Stromal cell of bone marrow (primary cell): Measurements from ENCODE around the gene SPAG7.

ENCODE experiments used
- DNase-seq: peaks from one replicate; pipeline ENCODE4 v3.0.0-alpha.2; 2012; ENCODE audit warnings: low read depth

Gene SPAG7, protein sequence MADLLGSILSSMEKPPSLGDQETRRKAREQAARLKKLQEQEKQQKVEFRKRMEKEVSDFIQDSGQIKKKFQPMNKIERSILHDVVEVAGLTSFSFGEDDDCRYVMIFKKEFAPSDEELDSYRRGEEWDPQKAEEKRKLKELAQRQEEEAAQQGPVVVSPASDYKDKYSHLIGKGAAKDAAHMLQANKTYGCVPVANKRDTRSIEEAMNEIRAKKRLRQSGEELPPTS

DNA sequence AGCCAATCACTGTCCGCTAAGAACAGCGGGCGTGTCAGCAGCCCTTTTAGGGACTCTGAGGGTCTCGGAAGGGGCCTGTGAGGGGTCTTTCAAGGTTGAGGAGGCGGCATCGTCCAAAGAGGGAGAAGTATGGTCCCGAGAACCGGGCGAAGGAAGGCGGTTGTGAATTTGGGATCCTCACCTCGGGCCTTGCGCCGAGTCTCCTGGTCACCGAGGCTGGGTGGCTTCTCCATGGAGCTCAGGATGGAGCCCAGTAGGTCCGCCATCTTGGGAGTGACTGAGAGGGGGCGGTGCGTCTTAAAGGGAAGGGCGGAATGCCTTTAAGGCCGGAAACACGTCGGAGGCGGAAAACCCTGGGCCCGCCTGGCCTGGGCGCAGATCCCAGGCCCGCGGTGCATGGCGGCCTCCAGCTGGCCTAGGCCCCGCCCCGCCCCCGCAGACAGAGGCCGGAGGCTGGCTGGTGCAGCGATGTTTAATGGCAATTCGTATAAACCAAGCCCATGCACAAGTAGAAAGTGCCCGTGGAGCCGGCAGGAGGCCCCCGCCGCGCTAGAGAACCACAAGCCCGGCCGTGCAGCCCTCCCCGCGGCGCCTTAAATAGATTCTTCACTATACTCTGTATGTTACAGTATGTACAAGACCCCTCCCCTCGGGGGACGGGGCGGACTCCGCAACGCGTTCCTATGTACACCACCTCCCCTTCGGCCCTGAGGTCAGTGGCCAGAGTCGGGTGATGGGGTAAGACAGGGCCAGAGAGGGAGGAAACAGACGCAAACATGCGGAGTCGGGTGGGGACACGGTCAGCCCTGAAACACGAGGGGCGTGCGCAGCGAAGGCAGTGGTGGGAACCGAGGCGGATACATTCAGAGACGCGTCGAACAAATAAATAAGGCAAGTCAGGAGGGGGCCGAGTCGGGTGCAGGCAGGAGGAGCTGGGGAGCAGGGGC is at the start of gene SPAG7:
Gene SPAG7 (minus strand): TSS at position 279 of the 947 bp plus-strand sequence. CDS start 13 bp downstream, at position 266.
- peak; percentile 91 for DNase-seq

- no peak for DNase-seq
These were observed 46.7 kb upstream of the SPAG7 start for GRCh38 chr17:5014357-5014756.

- no peak for DNase-seq
These were observed 44.3 kb upstream of the SPAG7 start for GRCh38 chr17:5011928-5012327.

DNA sequence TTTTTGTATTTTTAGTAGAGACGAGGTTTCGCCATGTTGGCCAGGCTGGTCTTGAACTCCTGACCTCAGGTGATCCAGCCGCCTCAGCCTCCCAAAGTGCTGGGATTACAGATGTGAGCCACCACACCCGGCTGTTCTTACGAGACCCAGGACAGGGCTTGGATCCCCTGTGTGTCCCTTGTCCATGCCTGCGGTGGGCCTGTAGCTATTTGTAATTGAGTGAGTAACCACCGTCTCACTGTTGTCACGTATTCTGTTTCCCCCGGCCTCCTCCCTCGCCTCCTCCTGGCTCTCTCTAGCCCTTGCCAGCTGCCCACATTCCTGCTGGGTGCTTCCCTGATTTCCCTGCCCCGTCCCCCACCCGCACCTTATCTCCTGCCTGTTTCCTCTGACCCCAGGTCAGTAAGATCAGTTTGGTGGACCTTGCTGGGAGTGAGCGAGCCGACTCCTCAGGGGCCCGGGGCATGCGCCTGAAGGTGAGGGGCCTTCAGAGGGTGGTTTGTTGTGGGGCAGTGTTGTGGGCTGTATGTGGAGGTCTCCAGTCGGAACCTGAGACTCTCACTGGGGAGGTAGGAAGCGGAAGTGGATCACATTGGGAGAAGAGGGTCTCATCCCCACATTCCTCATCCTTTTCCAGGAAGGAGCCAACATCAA is 35.7 kb upstream of the SPAG7 start:
- DNase-seq = no peak

- DNase-seq = no peak
These were observed 34.6 kb upstream of the SPAG7 start for GRCh38 chr17:5002121-5002788.

GRCh38 chr17:5000237-5000639 is 32.6 kb upstream of the SPAG7 start:
- DNase-seq = no peak

GRCh38 chr17:4999430-5000093 is 31.9 kb upstream of the SPAG7 start:
- no peak for DNase-seq

GRCh38 chr17:4998732-4999429 is 31.3 kb upstream of the SPAG7 start:
- DNase-seq = no peak

DNA sequence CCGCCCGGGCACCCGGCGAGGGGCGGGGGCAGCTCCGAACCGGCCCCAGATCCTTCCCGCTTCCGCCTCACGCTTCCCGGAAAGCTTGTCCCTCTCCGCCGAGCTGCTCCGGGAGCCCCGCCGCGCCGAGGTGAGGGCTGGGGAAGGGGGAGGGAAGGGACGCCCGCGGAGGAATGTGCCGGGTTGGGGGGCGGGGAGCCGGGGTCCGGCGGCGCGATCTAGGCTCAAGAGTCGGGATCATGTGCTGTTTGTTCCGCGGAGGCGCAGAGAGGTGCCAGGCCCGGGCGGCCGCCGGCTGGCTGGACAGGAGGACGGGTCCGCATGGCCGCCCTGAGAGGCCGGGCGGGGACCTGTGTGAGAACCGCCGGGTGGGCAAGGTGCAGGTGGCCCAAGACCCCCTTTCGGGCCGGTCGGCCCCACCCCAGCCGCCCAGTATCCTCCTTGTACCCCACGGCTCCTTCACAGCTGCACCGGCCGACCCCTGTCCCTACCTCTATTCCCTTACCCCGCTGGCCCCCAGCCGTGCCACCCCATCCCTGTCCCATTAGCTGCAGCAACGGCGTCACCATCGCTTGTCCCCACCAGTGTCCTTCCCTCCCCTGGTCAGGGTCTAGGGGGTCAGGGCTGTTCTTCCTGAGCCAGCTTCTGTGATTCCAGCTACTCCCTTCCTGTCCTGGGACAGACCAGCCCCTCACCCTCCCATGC is 30.6 kb upstream of the SPAG7 start:
- no peak for DNase-seq

GRCh38 chr17:4997302-4998026 is 29.8 kb upstream of the SPAG7 start, which contains the start of the genes INCA1 and KIF1C:
TSS of gene INCA1 (minus strand) at chr17:4997522. CDS start at chr17:4994437, 3,085 bp downstream.
TSS of gene KIF1C (plus strand) at chr17:4997950. CDS start at chr17:5000247, 2,297 bp downstream.
- peak; percentile 73 for DNase-seq

GRCh38 chr17:4994081-4994595 is 26.5 kb upstream of the SPAG7 start:
- no peak for DNase-seq

DNA sequence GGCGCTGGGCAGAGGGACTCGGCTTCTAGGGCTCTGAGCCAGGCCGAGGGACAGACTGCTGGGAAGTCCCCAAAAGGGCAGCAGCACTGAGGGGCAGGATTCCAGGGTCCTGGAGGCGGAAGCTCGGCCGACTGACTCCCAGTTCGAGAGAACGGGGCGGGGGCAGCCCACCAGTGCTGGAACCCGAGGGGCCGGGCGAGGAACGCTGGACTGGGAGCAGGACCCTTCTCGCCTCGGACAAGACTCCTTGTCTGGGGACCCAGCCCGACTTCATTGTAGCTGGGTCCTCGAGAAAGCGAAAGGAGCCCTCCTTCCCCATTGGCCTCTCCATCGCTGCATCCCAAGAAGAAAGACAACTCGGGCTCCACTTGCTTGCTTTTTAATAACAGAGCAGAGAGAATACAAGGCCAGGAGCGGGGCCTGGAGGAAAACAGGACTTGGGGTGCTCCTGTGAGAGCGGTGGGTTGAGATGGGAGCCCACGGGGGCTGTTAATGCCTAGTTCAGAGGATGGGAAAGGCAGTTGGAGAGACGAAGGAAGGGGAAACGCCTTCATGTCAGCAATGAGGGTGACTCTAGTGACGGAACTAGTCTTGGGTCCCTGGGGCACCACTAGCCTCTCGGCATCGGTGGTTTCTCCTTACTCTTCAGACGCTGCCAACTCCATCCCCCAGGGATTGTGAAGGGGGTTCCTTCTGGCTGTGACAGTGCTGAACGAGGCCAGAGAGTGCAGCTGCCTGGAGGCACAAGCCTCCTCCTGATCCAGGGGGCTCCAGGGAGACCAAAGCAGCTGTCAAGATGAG is 20.4 kb upstream of the SPAG7 start:
- no peak for DNase-seq

GRCh38 chr17:4986951-4987766 is 19.5 kb upstream of the SPAG7 start, which contains the start of gene CAMTA2:
TSS of gene CAMTA2 (minus strand) at chr17:4987675. CDS start at chr17:4986222, 1,453 bp downstream.
- no peak for DNase-seq

DNA sequence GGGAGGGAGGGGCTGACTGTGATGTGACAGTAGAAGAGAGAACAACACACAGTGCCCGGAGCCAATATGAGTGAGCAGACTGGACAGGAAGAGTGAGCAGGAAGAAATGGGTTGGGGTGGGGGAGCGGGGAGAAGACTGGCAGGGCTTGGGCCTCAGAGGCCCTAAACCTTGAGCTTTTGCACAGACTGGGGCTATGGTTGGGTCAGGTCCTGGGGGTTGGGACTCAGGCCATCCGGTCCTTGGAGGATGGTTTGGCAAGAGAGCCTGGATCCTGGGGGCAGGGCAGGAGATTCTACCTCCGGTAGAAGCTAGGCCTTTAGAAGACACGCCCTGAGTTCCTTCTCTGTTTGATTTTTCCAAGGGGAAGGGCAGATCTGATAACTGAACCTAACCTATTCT is 18.8 kb upstream of the SPAG7 start:
- DNase-seq = no peak

DNA sequence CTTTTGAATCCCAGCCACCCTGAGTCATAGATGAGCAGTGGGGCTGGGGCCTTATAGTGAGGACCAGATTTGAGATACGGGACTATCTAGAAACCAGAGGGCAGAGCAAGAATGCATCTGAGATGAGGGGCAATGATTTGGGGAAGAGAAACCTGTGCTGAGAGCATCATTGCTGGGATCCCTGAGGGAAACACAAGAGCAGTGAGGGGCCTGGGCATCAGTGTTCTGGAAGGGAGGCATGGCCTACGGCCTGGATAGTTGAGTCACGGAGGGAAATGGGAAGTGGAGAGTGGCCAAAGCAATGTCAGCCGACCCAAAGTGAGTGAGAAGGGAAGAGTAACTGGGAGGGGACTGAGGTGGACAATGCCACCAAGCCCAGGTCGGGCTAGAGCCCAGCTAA is 14.7 kb upstream of the SPAG7 start:
- DNase-seq = no peak

GRCh38 chr17:4980644-4981216 is 13.1 kb upstream of the SPAG7 start:
- no peak for DNase-seq

DNA sequence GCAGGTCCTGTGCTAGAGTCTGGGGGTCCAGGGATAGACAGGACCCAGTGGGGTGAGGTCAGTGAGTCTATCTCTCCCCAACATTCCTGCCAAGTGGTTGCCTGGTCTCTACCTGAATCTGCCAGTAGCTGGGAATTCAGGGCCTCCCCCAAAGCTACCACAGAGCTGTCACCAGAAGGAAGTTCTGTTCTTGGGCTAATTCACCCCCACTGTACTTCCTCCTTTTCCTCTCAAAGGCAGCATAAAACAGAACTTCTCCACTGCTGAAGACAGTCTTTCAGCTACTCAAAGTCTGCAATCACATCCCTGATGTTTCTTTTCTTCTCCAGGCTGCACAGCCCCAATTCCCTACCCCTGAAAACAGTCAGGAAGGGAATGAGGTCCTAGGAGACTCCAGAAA is 11.1 kb upstream of the SPAG7 start:
- no peak for DNase-seq
